ENCODE measurements around the gene MOCOS.

DNA sequence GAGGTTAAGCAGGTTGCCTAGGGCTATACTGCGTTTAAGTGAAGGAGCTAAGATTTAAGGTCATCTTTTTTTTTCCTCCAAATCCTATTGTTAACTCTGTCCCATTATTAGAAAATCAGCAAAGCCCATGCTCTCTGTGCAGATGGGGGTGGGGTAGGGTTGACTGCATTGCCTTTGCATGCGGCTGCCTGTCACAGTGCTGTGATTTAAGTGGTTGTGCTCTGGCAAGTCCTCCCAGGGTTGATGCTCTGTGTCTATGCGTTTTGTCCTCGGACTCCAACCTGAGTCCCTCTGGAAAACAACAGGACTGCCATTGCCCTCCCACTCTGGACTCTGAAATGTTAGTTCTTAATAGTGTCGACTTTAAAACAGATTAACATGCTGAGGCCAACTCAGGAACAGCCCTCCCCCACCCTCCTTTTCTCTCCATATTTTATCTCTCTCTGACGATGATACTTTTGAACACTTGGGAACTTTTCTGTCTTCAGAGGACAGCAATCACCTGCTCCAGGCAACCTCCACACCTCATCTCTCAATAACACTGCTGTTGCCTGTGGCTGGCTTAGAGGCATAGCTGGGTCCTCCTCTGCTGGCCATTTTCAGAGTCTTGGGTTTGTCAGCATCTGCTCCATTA lies 116.0 kb downstream of the MOCOS start:
- TF ChIP-seq CTCF (IDR thresholded peaks at IDR 0.05; ENCODE audit: insufficient read depth, low read depth, low read length): no peak
- no peak for TF ChIP-seq EZH2 (IDR thresholded peaks at IDR 0.05; ENCODE audit: insufficient read depth, low read length)
